ENCODE measurements around the gene AHRR.

The AHRR gene

GRCh38 chr5:321726-322251 lies 275 bp downstream of the AHRR start:
- no peak for DNase-seq

GRCh38 chr5:322281-322941 lies 897 bp downstream of the AHRR start:
- DNase-seq: no peak

GRCh38 chr5:322942-323879 lies 1.7 kb downstream of the AHRR start:
- no peak for DNase-seq

GRCh38 chr5:324736-325612 lies 3.5 kb downstream of the AHRR start:
- DNase-seq: no peak

- no peak for DNase-seq
These were observed 4.6 kb downstream of the AHRR start for GRCh38 chr5:326109-326508.

- no peak for DNase-seq
These were observed 7.7 kb downstream of the AHRR start for GRCh38 chr5:329121-329735.

GRCh38 chr5:329768-330167 lies 8.3 kb downstream of the AHRR start:
- no peak for DNase-seq

GRCh38 chr5:332843-333242 lies 11.3 kb downstream of the AHRR start:
- no peak for DNase-seq

GRCh38 chr5:333945-334344 lies 12.4 kb downstream of the AHRR start:
- no peak for DNase-seq

GRCh38 chr5:334903-335739 lies 13.6 kb downstream of the AHRR start:
- DNase-seq: no peak

- no peak for DNase-seq
These were observed 14.2 kb downstream of the AHRR start for GRCh38 chr5:335740-336038.

- DNase-seq: peak; percentile 7
These were observed 16.1 kb downstream of the AHRR start for GRCh38 chr5:337563-338130.

- no peak for DNase-seq
These were observed 21.3 kb downstream of the AHRR start for GRCh38 chr5:342501-343460.

- no peak for DNase-seq
These were observed 22.2 kb downstream of the AHRR start for GRCh38 chr5:343461-344401.

- no peak for DNase-seq
These were observed 23.2 kb downstream of the AHRR start for GRCh38 chr5:344668-345067.

- no peak for DNase-seq
These were observed 24.1 kb downstream of the AHRR start for GRCh38 chr5:345404-346195.

- DNase-seq: no peak
These were observed 24.9 kb downstream of the AHRR start for GRCh38 chr5:346229-346935.
